Glomerular endothelial cell (primary cell): ENCODE results near the gene TLR9. TPM values are rescaled to one million over a fixed set of nuclear protein-coding genes. Genes with fewer than 3 reads are reported as not detected.

Source experiments
- DNase-seq: peaks from one replicate; pipeline ENCODE4 v3.0.0-alpha.2; 2011; ENCODE audit warnings: low read depth, low spot score; ENCODE audit errors: extremely low read depth
- total RNA-seq: library from RNA; depleted of rRNA; stranded (reverse); fragments of >200 nt; gene quantifications from 2 replicates; pipeline ENCODE4 v1.2.3, GENCODE V29; 2015

The TLR9 gene
- total RNA-seq, 1 donor from 2014 or later, result not detected

DNA sequence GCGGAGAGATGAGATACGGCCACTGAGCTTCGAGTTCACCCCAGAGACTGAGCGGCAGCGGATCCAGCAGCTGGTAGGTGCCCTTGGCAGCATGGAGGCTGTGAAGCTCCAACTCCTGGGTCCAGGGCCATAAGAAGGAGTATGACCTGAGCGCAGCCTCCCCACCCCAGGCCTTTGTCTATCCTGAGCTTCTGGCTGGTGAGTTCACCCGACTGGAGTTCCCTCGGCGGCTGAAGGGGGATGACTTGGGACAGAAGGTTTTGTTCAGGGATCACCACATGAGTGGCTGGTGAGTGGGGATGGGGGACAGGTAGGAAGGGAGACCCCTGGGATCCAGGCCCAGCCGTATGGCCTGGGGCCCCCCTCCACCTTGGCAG, 22.7 kb upstream of the TLR9 start:
- DNase-seq, result no peak

DNA sequence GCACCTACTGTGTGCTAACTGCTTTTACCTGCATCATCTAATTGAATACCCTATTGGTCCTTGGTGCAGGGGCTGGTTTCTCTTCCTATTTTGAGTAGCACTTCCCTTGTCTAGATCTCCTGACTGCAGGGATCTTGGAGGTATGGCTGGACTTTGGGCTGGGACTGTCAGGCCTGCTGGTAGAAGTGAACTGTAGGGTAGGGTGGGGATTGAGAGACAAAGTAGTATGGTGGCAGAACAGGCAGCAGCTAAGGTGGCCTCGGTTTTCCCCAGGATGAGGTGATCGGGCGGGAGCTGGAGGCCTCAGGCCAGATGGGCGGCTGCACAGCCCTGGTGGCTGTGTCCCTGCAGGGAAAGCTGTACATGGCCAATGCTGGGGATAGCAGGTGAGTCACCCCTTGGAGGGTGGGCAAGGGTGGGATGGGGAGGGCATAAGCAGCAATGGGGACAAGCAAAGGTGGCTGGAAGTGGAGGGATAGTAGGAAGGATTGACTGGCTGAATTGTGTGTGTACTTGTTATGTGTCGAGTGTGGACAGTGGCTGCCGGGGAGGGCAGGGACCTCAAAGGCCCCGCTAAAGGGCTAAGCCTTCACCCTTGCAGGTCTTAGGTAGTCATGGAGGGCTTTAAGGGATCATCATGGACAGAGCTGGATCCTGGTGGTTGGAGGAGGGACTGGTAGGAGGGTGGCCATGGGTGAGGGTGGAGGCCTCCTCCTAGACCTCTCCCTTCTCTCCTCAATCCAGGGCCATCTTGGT, 22.1 kb upstream of the TLR9 start:
- no peak for DNase-seq

DNA sequence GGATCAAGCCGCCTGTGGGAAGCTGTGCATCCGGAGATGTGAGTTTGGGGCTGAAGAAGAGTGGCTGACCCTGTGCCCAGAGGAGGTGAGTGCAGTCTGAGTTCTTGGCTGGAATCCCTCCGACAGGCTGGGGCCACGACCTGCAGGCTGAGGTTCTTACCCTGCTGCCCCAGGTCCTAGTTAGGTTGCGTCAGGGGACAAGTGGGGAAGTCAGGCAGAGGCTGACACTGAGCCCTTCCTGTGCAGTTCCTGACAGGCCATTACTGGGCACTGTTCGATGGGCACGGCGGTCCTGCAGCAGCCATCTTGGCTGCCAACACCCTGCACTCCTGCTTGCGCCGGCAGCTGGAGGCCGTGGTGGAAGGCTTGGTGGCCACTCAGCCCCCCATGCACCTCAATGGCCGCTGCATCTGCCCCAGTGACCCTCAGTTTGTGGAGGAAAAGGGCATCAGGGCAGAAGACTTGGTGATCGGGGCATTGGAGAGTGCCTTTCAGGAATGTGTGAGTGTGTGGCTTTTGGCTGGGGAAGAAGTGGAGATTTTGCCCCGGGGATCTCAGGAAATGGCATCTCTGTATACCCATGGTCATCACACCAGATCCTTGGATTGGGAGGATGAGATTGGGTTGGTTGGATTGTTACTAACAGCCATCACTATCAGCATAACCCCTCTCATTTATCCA, 21.4 kb upstream of the TLR9 start:
- DNase-seq, result no peak

DNA sequence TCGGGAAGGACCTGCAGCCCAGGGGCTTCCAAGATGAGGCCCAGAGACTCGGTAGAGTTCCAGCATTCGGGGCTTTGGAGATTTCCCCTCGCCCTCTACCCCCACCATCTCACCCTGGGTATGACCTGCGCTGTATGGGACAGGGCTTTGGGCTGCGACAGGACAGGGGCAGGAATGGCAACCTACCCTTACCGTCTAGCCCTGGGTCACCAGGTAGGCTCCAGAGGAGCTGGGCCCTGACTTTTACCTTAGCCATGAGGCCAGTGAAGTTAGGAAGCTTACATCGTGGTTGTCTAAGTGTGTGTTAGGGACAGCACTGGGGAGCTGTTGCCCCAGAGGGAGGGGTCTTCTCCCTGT, 20.8 kb upstream of the TLR9 start:
- DNase-seq, result no peak

DNA sequence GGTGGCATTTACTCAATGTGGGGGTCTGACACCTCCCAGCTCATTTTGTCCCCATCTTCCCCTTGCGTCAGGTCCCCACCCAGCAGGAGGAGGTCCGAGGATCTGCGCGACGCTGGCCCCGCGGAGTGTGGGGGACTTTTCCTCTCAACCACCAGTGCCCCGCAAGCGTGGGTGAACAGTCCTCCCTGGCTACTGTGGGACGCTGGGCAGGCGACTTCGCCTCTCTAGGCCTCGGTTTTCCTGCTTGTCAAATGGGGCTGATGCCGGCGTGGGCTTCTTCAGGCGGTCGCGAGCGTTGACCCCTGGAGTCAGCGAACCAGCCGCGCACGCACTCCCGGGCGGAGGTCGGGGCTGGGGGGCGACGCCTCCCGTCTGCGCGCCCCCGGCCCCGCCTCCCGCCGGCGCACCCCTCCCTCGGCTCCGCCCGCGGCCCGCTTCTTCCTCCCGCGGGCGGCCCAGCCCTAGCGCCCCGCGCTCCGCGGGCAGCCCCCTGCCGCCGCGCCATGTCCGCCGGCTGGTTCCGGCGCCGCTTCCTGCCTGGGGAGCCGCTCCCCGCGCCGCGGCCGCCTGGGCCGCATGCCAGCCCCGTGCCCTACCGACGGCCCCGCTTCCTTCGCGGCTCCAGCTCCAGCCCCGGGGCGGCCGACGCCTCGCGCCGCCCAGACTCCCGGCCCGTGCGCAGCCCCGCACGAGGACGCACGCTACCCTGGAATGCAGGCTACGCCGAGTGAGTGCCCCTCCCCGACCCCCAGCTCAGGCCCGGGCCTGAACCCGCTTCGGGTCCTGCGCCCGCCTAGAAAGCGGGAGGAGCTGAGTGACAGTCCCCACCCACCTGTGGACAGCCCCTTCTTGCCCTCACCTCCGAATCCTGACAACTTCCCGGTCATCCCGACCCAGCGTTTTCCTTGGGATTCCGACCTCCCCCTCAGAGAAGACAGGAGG, 20.1 kb upstream of the TLR9 start, which contains the start of gene PPM1M:
Gene PPM1M, plus strand, starts transcription at position 438 of the 942 bp plus-strand sequence. Its CDS starts 66 bp downstream, at position 504.
- no peak for DNase-seq

DNA sequence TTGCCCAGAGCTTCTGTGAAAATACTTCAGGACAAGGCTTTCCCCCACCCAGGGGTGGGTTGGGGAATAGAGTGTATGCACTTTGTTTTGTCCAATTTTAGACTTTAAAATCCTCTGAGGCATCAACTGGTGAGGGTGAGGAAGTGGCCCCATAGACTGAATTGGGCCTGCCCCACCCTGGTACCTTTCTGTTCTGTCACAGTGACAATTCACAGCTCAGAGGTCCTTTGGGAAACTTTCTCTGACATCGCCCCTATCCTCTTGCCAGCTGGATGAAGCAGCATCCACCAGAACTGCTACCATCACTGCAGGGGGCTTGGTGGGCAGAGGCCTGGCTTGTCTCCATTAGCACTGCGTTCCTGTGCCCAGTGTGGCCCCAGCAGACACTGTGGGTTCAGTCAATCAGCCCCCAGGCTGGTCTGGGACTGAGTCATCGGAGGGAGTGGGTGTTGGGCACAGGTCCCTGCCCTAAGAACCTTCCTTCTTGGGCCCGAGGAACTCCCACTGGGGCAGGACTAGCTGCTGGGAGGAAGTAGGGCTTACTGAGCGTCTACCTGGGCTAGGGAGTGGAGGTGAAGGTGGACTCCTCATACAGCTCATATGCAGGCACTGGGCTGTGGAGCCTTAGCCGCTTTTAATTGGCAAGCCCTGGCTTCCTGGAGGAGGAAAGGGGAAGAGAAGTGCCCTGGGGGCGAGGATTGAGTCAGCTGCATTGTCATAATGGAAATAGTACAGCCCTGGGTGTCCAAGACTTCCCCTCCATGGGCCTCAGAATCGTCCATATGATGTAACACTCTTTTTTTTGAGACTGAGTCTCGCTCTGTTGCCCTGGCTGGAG, 18.6 kb upstream of the TLR9 start:
- DNase-seq, result no peak

DNA sequence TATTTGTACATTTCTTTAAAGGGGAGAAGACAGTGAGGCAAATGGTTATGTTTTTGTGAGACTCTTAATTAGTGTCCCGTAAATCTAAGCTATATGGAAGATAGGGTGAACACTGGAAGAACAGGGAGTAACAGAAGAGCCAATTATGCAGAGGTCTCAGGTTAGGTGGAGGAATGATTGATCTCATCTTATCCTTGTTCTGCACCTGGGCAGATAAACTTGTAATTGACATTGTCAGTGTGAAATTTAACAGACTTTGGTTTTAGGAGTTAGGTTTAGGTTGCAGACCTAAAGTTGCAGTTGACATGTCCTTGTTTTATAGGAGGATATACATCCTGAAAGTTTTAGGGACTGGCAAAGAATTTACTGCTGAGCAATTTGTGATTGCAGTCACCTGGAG, 16.6 kb upstream of the TLR9 start:
- DNase-seq, result no peak

DNA sequence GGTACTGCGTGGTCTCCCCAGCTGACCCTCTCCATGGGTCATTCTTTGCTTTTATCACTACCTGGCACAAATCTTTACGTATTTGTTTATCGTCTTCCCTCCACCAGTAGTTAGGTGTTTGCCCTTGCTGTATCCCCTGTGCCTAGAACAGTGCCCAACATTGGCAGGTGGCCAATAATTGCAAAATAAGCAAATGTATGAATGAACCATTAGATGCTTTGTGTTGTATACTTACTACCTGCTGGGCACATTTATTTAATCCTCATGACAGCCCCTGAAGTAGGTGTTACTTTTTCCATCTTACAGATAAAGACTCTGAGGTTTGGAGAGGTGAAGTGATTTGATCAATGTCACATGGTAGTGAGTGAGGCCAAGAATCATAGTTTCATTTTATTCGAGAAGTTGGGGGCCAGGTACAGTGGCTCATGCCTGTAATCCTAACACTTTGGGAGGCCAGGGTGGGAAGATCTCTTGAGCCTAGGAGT, 15.5 kb upstream of the TLR9 start:
- no peak for DNase-seq

DNA sequence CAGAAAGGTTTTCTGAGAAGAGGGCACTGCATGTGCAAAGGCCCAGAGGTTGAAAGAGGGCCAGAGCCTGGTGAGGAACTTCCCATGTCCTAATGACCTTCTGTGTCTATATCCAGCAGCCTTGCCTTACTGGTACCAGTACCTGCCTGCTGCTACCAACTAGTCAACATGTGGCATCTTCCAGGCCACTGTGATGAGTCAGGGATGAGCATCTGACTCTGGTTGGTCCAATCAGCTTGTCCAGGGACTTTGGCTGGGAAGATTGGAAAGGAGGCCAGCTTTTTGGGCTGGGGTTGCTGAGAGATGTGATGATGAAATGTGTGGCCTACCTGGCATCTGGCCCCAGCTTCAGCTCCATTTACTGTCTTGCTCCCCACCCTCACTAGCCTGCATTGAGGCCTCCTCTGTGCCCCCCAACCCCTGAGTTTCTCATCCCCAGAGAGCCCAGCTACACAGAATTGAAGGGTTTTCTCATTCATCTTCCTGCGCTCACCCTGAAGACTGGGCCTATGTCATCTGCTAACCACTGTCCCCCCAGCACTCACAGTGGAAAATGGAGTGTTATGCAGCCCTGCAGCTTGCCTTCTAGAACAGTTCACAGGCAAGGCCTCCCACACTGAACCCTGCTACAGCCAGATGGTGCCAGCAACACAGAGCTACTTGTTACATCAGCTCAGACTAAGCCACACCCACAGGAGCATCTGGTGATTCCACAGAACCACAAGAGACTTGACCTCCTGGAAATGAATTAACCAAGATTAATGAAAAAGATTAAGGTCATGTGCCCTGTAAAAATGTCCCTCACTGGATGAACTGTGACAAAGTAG, 14.8 kb upstream of the TLR9 start:
- DNase-seq, result no peak

DNA sequence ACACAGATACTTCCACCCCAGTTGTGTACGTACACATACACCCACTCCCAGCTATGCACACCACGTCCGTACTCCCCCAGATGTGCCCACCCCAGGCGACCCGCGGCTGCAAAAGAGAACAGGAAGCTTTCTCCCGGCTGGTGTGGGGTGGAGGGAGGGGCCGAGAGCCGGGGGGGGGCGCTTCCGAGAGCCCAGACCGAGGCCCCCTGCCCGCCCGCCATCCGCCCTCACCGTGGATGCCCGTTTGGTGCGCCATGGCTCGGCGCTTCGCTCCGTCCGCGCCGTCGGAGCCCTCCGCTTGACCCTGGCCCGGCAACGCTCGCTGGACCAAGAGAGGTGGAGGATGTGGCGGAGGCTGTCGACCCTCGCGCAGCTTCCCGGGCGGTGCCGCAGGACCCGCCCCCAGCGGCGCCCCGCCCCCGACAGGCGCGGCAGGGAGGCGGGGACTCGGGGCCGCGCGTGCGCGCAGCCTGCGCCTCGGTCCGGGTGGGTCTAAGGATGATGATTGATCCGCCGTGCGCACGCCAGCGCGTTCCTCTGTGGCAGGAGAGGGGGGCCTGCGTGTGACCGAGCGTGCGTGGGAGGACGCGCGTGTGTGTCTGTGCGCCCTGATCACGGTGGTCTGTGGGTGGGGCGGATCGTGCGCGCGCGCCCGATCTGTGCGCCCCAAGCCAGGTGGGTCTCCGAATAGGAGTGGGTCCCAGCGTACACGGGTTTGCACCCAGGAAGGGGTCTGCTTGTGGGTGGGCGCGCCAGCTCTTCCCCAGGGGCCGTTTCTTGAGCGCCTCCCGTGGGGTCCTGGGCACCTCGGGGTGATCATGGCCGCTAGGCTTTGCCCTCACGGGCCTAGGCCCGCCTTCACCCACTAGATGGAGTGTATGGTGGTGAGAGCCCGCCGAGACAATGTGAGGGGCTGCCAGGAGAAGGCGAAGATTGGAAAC, 13.6 kb upstream of the TLR9 start, which contains the start of gene TWF2:
Gene TWF2, minus strand, starts transcription at position 398 of the 941 bp plus-strand sequence. Its CDS starts 142 bp downstream, at position 256.
- DNase-seq, result no peak

DNA sequence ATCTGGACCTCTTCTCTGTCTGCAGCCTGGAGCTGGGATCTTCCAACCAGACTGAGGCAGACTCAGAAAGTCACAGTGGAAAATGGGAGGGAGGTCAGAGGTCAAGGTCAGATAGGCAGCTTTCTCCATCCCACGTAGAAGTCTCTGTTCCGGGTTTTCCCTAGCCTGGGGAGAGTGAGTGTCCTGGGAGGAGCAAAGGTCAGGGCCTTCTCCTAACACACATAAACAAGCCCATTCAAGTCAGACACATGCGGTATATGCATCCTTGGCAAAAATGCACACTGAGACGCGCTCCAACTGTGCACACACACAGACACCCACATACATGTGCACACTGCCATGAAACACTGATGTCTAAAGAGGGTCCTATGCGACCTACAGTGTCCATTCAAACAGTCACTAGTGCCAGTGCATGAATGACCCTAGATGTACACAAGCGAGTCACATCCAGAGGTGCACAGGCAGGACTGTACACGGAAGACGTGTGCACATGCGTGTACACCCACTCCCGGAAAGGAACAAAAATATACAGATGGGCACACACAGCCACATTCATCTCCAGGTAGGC, 12.8 kb upstream of the TLR9 start:
- no peak for DNase-seq

DNA sequence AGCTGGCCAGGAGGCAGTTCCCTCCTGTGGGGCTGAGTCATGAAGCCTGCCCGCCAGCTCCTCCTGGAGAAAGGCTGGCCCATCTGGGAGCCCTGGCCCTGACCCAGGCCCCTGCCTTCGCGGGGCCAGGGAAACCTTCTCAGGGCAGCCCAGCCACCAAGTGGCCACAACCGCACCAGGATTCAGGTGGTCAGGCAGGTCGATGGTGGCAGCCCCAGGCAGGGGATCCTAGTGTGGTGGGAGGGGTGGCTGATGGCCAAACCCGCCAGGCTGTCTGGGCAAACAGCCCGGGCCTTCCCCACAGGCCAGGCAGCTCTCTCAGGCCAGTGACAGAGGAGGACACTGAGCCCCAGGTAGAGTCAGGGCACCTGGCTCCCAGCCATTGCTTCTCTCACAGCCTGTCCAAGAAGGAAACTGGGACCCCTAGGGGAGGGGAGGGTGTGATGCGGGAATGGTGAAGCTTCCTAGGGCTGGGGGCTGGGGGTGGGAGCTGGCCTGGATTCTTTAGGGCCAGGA, 12.3 kb upstream of the TLR9 start:
- DNase-seq, result no peak

DNA sequence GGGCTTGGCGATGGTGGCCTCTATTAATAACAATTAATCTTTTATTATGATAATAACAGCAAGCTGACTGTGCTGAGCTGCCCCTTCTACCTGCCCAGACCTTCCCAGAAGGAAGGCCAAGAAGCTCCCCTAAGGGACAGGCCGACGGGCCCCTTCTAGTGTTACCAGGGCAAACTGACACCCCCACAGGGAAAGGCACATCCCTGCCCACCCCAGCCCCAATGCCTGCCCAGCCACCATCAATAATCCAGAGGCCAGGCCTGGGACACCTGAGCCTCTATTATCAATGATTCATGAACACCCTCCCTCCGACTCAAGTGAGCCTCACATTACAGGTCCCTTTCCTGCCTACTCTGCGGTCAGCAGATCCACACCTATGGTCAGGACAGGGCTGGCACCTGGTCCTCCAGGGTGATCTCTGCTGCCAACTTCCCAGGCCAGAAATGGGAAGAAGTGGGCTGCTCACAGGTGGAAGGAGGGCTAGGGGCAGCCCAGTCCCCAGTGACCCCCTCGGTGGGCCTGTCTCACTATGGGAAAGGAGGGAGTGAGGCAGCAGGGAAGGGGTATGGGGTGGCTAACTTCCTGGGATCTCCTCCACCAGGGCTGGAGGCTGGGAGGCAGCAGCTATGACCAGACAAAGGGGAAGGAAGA, 11.7 kb upstream of the TLR9 start:
- no peak for DNase-seq

DNA sequence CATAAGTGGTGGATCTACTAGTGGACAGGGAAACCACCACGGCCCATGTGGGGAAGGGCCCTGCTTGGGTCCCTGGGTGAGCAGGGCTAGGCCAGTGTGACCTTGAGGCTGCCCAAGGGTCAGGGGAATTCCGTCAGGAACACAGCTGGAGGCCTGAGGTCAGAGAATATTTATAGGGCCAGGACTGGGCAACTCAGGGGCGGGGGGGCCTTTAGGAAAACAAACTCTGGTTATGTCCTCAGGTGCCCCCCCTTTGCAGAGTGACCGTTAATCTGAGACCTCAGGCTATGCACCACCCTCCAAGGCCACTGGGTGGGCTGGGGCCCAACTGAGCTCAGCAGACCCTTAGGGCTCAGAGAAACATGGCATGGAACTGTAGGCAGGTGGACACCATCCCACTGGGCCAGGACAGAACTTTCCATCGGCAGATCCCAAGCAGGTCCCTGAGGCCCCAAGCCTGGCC, 11.0 kb upstream of the TLR9 start:
- DNase-seq, result no peak

DNA sequence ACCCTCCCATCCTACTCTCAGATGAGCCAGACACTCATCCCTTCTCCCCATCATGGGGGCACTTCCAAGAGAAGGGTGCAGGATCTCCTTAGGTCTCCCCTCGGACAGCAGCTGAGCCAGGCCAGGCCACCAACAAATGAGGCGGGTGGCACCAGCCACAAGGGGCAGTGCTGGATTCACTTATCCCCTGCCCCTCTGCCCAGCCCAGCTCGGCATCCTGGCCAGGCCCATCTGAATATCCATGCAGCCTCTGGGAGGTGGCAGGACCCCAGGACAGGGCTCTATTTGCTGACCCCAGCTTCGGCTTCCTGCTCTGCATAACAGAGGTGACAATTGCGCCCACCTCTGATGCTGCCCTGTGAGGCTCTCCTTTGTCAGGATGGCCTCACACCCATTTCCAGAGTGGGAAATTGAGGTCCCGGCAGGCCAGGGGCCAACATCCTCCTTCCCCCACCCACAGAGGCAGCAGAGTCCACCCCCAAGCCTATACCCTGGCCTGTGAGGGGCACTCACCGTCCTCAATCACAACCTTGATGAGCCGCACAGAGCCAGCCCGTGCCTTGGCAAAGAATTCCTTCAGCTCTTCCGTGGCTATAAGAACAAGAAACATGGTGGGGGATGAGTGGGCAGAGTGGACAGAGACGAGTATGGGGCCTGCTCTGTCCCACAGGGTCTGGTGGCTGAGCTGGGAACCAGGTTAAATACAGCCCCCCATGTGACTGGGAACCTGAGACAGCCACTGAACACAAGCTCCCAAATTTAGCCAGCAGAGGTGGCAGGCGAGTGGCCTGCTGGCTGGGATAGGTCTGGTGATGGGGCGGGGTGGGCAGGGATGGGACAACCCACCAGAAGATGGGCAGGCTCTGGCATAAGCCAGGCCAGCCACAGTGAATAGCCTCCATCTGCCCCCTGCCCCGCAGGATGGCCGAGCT, 9.3 kb upstream of the TLR9 start:
- no peak for DNase-seq

DNA sequence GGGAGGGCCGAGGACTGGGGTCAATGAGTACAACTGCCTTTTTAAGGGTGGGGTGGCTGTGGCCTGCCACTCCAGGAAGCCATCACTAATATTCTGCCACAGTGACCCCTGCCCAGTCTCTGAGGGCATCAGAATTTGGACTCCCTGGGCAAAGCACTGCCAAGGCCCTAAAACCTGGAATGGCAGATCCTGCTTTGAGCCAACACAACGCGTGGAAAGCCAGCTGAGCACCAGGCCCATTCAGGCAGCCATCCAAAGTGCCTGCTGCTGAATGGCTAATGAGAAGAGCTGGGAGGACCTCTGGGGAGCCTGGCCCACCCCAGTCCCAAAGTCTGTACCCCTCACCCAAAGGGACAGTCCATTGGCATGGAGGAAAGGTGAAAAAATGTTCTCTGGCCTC, 8.5 kb upstream of the TLR9 start:
- DNase-seq, result no peak
